Panc1 (cell line): ENCODE results near the gene POLR2B. TPM values are rescaled to one million over a fixed set of nuclear protein-coding genes. Genes with fewer than 3 reads are reported as not detected.

ENCODE experiments used
- ATAC-seq: fragments of 200-7000 bp; cut with Tn5 transposase; 2 replicates; pipeline ENCODE4 v1.9.1; 2020; ENCODE audit warnings: mild to moderate bottlenecking, moderate library complexity
- BruUV-seq: library from RNA; stranded (reverse); fragments of 400-500 nt; replicated peaks from 2 replicates; lab custom pipeline; 2021; lab: Mats Ljungman, UMichigan
- CTCF ChIA-PET: fragments of 300-600 bp; sonication (Branson Sonifier 250); formaldehyde crosslinking; loops from one replicate; lab custom pipeline; 2022; ENCODE audit warnings: antibody characterized with exemption; lab: Charles Lee
- POLR2A ChIA-PET: fragments of 300-600 bp; sonication (Branson Sonifier 250); formaldehyde crosslinking; loops from one replicate; lab custom pipeline; 2022; ENCODE audit warnings: antibody characterized with exemption; lab: Charles Lee
- DNase-seq: peaks from one replicate; pipeline ENCODE4 v3.0.0-alpha.2; 2010; ENCODE audit warnings: low read depth, low spot score
- H3K27ac ChIP-seq: 2 replicates; pipeline ENCODE4 v1.5.1; 2011; ENCODE audit warnings: mild to moderate bottlenecking, low read length, inconsistent platforms
- H3K27me3 ChIP-seq: fragments of 200-500 bp; sonication (Bioruptor generic); 2 replicates; pipeline ENCODE4 v1.6.0; 2014; ENCODE audit warnings: low read length, inconsistent platforms; ENCODE audit not compliant: control insufficient read depth, insufficient read depth
- H3K36me3 ChIP-seq: fragments of 200-500 bp; sonication (Bioruptor generic); 2 replicates; pipeline ENCODE4 v1.5.1; 2014; ENCODE audit warnings: inconsistent platforms, mild to moderate bottlenecking, low read length, moderate library complexity; ENCODE audit not compliant: control insufficient read depth, insufficient read depth
- H3K4me1 ChIP-seq: 2 replicates; pipeline ENCODE4 v1.5.1; 2011; ENCODE audit warnings: inconsistent platforms, mild to moderate bottlenecking, low read length, moderate library complexity; ENCODE audit not compliant: control insufficient read depth, insufficient read depth
- H3K4me3 ChIP-seq, 2 experiments: 2 replicates each; pipeline ENCODE4 v1.5.1; 2011 to 2012; ENCODE audit warnings: low read depth in 2 of 2, low read length in 2 of 2, mild to moderate bottlenecking in 2 of 2, inconsistent platforms in 1 of 2, moderate library complexity in 1 of 2
- H3K9me3 ChIP-seq: fragments of 200-500 bp; sonication (Bioruptor generic); 2 replicates; pipeline ENCODE4 v1.5.1; 2014; ENCODE audit warnings: low read depth, mild to moderate bottlenecking, inconsistent platforms, low read length, moderate library complexity; ENCODE audit not compliant: control insufficient read depth, insufficient read depth
- CTCF ChIP-seq: fragments of 450-650 bp; IDR thresholded peaks from 2 replicates; pipeline ENCODE4 v1.5.1; 2017; ENCODE audit warnings: mild to moderate bottlenecking
- POLR2AphosphoS5 ChIP-seq: IDR thresholded peaks from 2 replicates; pipeline ENCODE4 v1.6.1; 2012; ENCODE audit warnings: mild to moderate bottlenecking, low read depth, low read length, moderate library complexity
- REST ChIP-seq, 2 experiments: IDR thresholded peaks; 2 replicates each; pipeline ENCODE4 v1.6.1; 2011 to 2012; ENCODE audit warnings: low read depth in 2 of 2, control low read depth in 1 of 2, low read length in 1 of 2, mild to moderate bottlenecking in 1 of 2, moderate library complexity in 1 of 2; ENCODE audit not compliant: insufficient read depth in 1 of 2
- SIN3A ChIP-seq: IDR thresholded peaks from 2 replicates; pipeline ENCODE4 v1.6.1; 2012; ENCODE audit warnings: low read depth, mild to moderate bottlenecking, low read length, moderate library complexity, borderline replicate concordance; ENCODE audit not compliant: insufficient read depth
- TCF7L2 ChIP-seq: IDR thresholded peaks from 2 replicates; pipeline ENCODE4 v1.6.1; 2011; ENCODE audit warnings: mild to moderate bottlenecking, low read depth, low read length, inconsistent platforms
- in situ Hi-C: cut with HindIII; loops from 2 replicates; pipeline ENCODE4 v1.10.0; 2016; ENCODE audit warnings: low sequenced_read_pairs, low pct_unique_long_range_greater_than_20kb
- intact Hi-C: fragments of 100-400 bp; cut with micrococcal nuclease; formaldehyde crosslinking; loops from one replicate; pipeline ENCODE4 v1.10.0; 2022; ENCODE audit not compliant: unreplicated experiment
- total RNA-seq: library from RNA; stranded (reverse); gene quantifications from one replicate; pipeline ENCODE4 v1.2.1, GENCODE V29; 2021; ENCODE audit not compliant: unreplicated experiment

Gene POLR2B
- total RNA-seq, 1 experiment from 2014 or later: 84.1 TPM

GRCh38 chr4:57053508-57053907, 74.8 kb downstream of the POLR2B start:
- no peaks in the 10 kb centered on the region for H3K36me3 ChIP-seq
- ChIA-PET POLR2A (no interaction called here), CTCF (no interaction called here)
- DNase-seq (no peak), ATAC-seq (no peak)
- H3K4me3 ChIP-seq: no peak overlapping the region
- in situ Hi-C loops (no loop called here), intact Hi-C loops (no loop called here)
- TF ChIP-seq CTCF (no peak), POLR2AphosphoS5 (no peak), TCF7L2 (no peak), REST (IDR thresholded peaks at IDR 0.05; ENCODE audit: insufficient read depth in 1 of 2, low read depth in 2 of 2, low read length in 1 of 2) (no peak), SIN3A (no peak)
- no peaks in the 10 kb centered on the region for H3K4me1 ChIP-seq
- H3K27ac ChIP-seq: no peak overlapping the region
- H3K27me3 ChIP-seq: no peaks in the 10 kb centered on the region; the same call in 1 of the 2 replicates
- BruUV-seq: no TSS peak
- no peaks in the 10 kb centered on the region for H3K9me3 ChIP-seq

GRCh38 chr4:57055886-57056285, 77.2 kb downstream of the POLR2B start:
- ChIA-PET POLR2A (no interaction called here), CTCF (no interaction called here)
- Histone ChIP-seq H3K27me3 (no peaks in the 10 kb centered on the region), H3K36me3 (no peaks in the 10 kb centered on the region), H3K9me3 (no peaks in the 10 kb centered on the region), H3K27ac (no peak overlapping the region), H3K4me3 (no peak overlapping the region), H3K4me1 (no peaks in the 10 kb centered on the region)
- DNase-seq (no peak), ATAC-seq (no peak)
- TF ChIP-seq CTCF (no peak), REST (IDR thresholded peaks at IDR 0.05; ENCODE audit: insufficient read depth in 1 of 2, low read depth in 2 of 2, low read length in 1 of 2) (no peak), TCF7L2 (no peak), SIN3A (no peak), POLR2AphosphoS5 (no peak)
- BruUV-seq: no TSS peak
- intact Hi-C loops: no loop called here
- in situ Hi-C loops: no loop called here
